Lower leg skin (tissue), 4 donors: ENCODE data around the gene PRR14L. TPM values are rescaled to one million over a fixed set of nuclear protein-coding genes. Genes with fewer than 3 reads are reported as not detected.
A peak's percentile ranks its signal among the peaks of the same experiment; 100 is the strongest.
"Not testable (repeated sequence)": the region's sequence is repeated elsewhere in the genome, so short reads cannot be mapped to it uniquely, and the experiment has no call there.

Source experiments
- DNase-seq, 2 donors: peaks; one replicate each; pipeline ENCODE4 v3.0.0-alpha.2; 2019; ENCODE audit warnings: low spot score in 2 of 2
- H3K4me3 ChIP-seq: fragments of 200-600 bp; sonication (generic); 2 replicates; pipeline ENCODE4 v1.5.1; 2017; ENCODE audit warnings: mild to moderate bottlenecking, low read depth; ENCODE audit not compliant: poor library complexity, severe bottlenecking
- POLR2A ChIP-seq, 2 donors: fragments of 450-650 bp; IDR thresholded peaks; one replicate each; pipeline ENCODE4 v1.6.1; 2016 to 2017; ENCODE audit warnings: antibody characterized with exemption in 2 of 2, mild to moderate bottlenecking in 1 of 2, moderate library complexity in 1 of 2
- WGBS, 2 donors: methylation state at CpG; one replicate each; pipeline ENCODE4 v1.1.5; 2018; 5-methylcytosine and 5-hydroxymethylcytosine counted together
- intact Hi-C: fragments of 100-400 bp; cut with DNase I; formaldehyde crosslinking; loops from one replicate; pipeline ENCODE4 v1.15.0; 2023; ENCODE audit warnings: low total_unique reads
- total RNA-seq, 4 donors: library from RNA; depleted of rRNA; stranded (reverse); fragments of >200 nt; gene quantifications; one replicate each; pipeline ENCODE4 v1.1.0, GENCODE V29; 2016
- TF ChIP-seq, protein P1 (sequence below), 3 donors: fragments of 450-650 bp; IDR thresholded peaks; one replicate each; pipeline ENCODE4 v1.5.1; 2016; ENCODE audit warnings: antibody characterized with exemption in 3 of 3, mild to moderate bottlenecking in 3 of 3, moderate library complexity in 2 of 3

The PRR14L gene
- total RNA-seq, 4 donors from 2014 or later = 27.0 to 32.7 (median 29.7) TPM

DNA sequence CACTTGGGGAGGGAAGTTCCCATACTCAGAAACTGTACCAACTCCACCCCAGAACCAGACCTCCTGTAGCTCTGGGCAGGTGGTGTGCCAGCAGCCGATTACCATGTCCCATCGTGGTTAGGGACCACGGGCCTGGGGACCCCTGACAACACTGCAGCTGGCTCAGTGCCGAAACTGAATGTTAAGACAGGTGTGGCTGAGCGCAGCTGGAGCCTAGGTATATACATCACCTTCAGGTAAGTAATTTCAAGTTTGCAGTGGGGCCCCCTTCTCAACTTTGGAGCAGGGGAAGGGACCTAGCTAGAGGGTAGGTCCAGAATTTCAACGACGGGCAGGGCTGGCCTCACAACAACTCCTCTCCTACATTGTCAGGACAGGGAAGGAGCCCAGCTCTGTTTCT, 67.2 kb downstream of the PRR14L start:
- H3K4me3 ChIP-seq = no peak overlapping the region
- no peak for DNase-seq
- intact Hi-C loops = no loop called here
- 61 to 86% methylated on average over 7 of the region's 7 CpGs for WGBS, 2 donors
- no peak for TF ChIP-seq POLR2A (IDR thresholded peaks at IDR 0.05)

DNA sequence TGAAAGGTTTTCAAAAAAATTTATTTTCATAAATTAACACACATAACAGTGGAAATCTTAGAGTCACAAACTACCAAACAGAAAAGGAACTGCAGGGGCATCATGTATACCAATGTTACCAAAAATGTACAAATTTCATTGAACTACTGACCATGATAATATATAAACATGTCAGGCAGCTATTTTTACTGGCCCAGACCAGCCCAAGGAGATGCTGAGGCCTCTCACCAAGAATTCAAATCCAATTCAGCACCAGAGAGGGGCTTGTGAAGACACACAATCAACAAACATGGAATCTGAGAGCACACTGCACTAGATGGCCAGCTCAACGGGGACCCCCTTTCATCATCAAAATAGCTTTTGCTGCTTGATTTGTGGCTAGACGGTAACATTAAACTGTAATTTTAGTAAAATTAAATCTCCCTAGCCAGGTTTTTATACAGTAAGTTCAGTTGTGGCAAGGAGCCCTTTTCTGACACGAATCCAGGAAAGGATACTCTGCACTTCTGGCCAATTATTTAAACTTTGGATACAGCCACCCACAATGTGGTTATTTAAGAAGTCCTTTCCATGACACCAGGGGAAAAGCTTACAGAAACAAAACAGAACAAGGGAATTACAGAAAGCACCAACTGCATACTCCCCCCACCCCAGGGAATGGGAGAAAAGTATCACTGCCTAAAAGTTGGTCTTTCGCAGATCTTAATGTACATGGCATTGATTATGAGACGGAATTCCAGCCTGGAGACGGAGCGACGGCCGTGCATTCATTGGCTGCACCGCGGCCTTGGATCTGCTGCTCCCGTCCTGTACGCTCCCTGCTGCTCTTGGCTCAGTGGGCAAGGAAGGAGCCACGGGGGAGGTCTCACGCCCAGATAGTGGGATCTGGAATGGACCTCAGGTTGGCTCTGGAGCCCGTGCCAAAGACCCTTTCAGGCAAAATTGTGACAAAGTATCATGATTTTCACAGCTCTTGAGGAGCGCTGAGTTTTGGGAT, 68.3 kb downstream of the PRR14L start:
- DNase-seq = no peak
- no peak for TF ChIP-seq POLR2A (IDR thresholded peaks at IDR 0.05)
- TF ChIP-seq, protein P1, sequence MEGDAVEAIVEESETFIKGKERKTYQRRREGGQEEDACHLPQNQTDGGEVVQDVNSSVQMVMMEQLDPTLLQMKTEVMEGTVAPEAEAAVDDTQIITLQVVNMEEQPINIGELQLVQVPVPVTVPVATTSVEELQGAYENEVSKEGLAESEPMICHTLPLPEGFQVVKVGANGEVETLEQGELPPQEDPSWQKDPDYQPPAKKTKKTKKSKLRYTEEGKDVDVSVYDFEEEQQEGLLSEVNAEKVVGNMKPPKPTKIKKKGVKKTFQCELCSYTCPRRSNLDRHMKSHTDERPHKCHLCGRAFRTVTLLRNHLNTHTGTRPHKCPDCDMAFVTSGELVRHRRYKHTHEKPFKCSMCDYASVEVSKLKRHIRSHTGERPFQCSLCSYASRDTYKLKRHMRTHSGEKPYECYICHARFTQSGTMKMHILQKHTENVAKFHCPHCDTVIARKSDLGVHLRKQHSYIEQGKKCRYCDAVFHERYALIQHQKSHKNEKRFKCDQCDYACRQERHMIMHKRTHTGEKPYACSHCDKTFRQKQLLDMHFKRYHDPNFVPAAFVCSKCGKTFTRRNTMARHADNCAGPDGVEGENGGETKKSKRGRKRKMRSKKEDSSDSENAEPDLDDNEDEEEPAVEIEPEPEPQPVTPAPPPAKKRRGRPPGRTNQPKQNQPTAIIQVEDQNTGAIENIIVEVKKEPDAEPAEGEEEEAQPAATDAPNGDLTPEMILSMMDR (IDR thresholded peaks at IDR 0.05) = no peak
- WGBS, 2 donors = 70 to 71% methylated on average over 17 of the region's 17 CpGs
- no peak overlapping the region for H3K4me3 ChIP-seq
- intact Hi-C loops = no loop called here

DNA sequence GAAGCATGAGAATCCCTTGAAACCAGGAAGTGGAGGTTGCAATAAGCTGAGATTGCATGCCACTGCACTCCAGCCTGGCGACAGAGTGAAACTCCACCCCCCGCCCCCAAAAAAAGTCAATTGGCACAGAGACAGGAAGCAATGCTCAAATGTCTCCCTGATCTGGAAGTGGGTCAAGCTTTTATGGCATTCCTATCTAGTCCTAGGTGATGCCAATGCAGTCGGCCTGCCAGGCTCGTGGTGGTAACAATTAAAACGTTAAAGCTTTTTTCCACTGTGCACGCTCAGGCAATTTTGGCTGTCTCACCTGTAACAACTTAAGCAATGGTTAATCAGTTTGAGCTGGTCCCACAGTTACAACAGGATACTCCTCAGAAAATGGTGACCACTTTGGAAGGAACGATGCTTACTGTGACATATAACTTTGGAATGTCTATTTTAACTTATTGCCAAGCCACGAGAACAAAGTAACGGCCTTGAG, 69.0 kb downstream of the PRR14L start:
- DNase-seq = no peak
- no peak for TF ChIP-seq POLR2A (IDR thresholded peaks at IDR 0.05)
- TF ChIP-seq, protein P1 (IDR thresholded peaks at IDR 0.05) = no peak
- WGBS, 2 donors = 27 to 30% methylated on average over 9 of the region's 9 CpGs
- intact Hi-C loops = no loop called here
- no peak overlapping the region for H3K4me3 ChIP-seq

DNA sequence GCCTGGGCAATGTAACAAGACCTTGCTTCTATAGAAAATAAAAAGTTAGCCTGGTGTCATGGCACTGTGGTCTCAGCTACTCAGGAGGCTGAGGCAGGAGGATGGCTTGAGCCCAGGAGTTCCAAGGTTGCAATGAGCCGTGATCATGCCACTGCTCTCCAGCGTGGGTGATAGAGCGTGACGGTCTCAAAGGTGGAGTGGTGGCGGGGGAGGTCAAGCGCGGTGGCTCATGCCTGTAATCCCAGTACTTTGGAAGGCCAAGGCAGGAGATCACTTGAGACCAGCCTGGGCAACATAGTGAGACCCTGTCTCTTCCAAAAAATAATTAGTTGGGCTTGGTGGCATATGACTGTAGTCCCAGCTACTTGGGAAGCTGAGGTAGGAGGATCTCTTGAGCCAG, 71.2 kb downstream of the PRR14L start:
- 92 to 95% methylated on average over 7 of the region's 7 CpGs for WGBS, 2 donors
- no peak overlapping the region for H3K4me3 ChIP-seq
- intact Hi-C loops = loop anchor here (10.0 kb wide), 1 partner anchor 276 kb away; no protein-coding TSS in a partner anchor

DNA sequence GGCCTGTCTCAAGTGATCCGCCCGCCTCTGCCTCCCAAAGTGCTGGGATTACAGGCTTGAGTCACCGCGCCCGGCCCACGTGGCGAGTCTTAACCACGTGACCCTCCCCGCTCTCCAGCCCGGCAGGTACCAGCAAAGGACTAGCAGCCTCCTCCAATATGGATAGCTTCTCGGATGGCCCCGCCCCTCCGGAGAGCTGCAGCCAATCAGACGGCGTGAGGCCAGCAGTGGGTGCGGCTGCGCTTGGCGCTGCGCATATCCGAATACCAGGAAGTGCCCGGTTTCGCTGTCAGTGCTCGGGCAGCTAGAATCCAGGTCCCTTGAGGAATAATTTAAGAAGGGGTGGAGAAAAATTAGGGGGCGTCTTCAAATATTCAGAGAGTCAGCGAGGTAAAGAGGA, 73.2 kb downstream of the PRR14L start:
- peak; percentile 94 to 99 for DNase-seq
- 1 to 3% methylated on average over 24 to 25 of the region's 25 CpGs for WGBS, 2 donors
- H3K4me3 ChIP-seq = peak overlapping the region; percentile 4
- intact Hi-C loops = loop anchor here (10.0 kb wide), 1 partner anchor 278 kb away; no protein-coding TSS in a partner anchor
- TF ChIP-seq POLR2A (IDR thresholded peaks at IDR 0.05) = no peak
- TF ChIP-seq, protein P1 (IDR thresholded peaks at IDR 0.05) = no peak

More for the DNA sequence above, 71.2 kb downstream of the PRR14L start:
- DNase-seq = no peak
- TF ChIP-seq POLR2A (IDR thresholded peaks at IDR 0.05) = no peak
- TF ChIP-seq, protein P1 (IDR thresholded peaks at IDR 0.05) = no peak

DNA sequence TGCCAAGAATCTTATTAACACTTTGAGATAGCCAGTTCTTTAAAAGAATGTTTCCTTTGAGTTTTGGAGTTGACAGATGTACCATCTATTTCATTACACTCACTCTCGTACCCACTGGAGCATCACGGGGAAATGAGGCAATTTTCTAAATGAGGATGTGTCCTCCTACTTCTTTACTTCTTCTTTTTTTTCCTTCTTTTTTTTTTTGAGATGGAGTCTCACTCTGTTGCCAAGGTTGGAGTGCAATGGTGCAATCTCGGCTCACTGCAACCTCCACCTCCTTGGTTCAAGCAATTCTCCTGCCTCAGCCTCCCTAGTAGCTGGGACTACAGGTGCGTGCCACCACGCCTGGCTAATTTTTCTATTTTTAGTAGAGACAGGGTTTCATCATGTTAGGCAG, 75.7 kb downstream of the PRR14L start:
- not testable (repeated sequence) for H3K4me3 ChIP-seq, DNase-seq
- 78 to 86% methylated on average over 5 of the region's 5 CpGs for WGBS, 2 donors
- intact Hi-C loops = loop anchor here (10.0 kb wide), 1 partner anchor 281 kb away; no protein-coding TSS in a partner anchor

DNA sequence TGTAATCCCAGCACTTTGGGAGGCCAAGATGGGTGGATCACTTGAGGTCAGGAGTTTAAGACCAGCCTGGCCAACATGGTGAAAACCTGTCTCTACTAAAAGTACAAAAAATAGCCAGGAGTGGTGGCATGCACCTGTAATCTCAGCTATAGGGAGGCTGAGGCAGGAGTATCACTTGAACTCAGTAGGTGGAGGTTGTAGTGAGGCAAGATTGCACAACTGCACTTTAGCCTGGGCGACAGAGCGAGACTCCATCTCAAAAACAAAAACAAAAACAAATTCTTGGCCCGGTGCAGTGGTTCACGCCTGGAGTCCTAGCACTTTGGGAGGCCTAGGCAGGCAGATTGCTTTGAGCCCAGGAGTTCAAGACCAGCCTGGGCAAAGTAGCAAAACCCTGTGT, 81.1 kb downstream of the PRR14L start:
- intact Hi-C loops = loop anchor here (10.0 kb wide), 1 partner anchor 806 kb away; the partner anchor contains the start of gene FBXO7
- WGBS, 2 donors = 82 to 92% methylated on average over 4 of the region's 4 CpGs

More for the DNA sequence above, 81.1 kb downstream of the PRR14L start:
- H3K4me3 ChIP-seq, DNase-seq: not testable (repeated sequence)
